Astrocyte (in vitro differentiated cells and primary cell): ENCODE results near the gene NAAA. TPM values are rescaled to one million over a fixed set of nuclear protein-coding genes. Genes with fewer than 3 reads are reported as not detected.
"Not testable (repeated sequence)": the region's sequence is repeated elsewhere in the genome, so short reads cannot be mapped to it uniquely, and the experiment has no call there.

Source experiments
- DNase-seq: peaks from one replicate; pipeline ENCODE4 v3.0.0-alpha.2; 2010; ENCODE audit warnings: low read depth
- FAIRE-seq: peaks from 2 replicates; lab custom pipeline; 2011; peaks lifted over from hg19 to GRCh38; lab: Jason Lieb, UNC
- H2AFZ ChIP-seq: 2 replicates; pipeline ENCODE4 v1.6.0; 2012; ENCODE audit warnings: low read depth, low read length, inconsistent platforms
- H3K27ac ChIP-seq: 2 replicates; pipeline ENCODE4 v1.5.1; 2011; ENCODE audit warnings: low read depth, low read length, inconsistent platforms
- H3K27me3 ChIP-seq: 2 replicates; pipeline ENCODE4 v1.6.0; 2011; ENCODE audit warnings: low read length, inconsistent platforms; ENCODE audit not compliant: insufficient read depth
- H3K36me3 ChIP-seq: 2 replicates; pipeline ENCODE4 v1.5.1; 2011; ENCODE audit warnings: low read length, inconsistent platforms; ENCODE audit not compliant: insufficient read depth
- H3K4me1 ChIP-seq: 2 replicates; pipeline ENCODE4 v1.5.1; 2011; ENCODE audit warnings: low read length, inconsistent platforms; ENCODE audit not compliant: insufficient read depth
- H3K4me2 ChIP-seq: 2 replicates; pipeline ENCODE4 v1.6.0; 2012; ENCODE audit warnings: low read length, inconsistent platforms
- H3K4me3 ChIP-seq: 2 replicates; pipeline ENCODE4 v1.5.1; 2011; ENCODE audit warnings: low read depth, mild to moderate bottlenecking, low read length, inconsistent platforms; ENCODE audit not compliant: insufficient read depth
- H3K79me2 ChIP-seq: 2 replicates; pipeline ENCODE4 v1.6.0; 2012; ENCODE audit warnings: mild to moderate bottlenecking, low read length, inconsistent platforms; ENCODE audit not compliant: insufficient read depth
- H3K9ac ChIP-seq: 2 replicates; pipeline ENCODE4 v1.6.0; 2012; ENCODE audit warnings: mild to moderate bottlenecking, low read length, inconsistent platforms
- H3K9me3 ChIP-seq: 2 replicates; pipeline ENCODE4 v1.5.1; 2012; ENCODE audit warnings: low read depth, mild to moderate bottlenecking, low read length, inconsistent platforms; ENCODE audit not compliant: insufficient read depth
- H4K20me1 ChIP-seq: 2 replicates; pipeline ENCODE4 v1.6.0; 2012; ENCODE audit warnings: low read length, inconsistent platforms; ENCODE audit not compliant: insufficient read depth
- H3K27ac Mint-ChIP-seq: one replicate; pipeline ENCODE4 v1.8.0; 2021; ENCODE audit warnings: mild to moderate bottlenecking, mixed read lengths; ENCODE audit not compliant: unreplicated experiment
- H3K27me3 Mint-ChIP-seq: one replicate; pipeline ENCODE4 v1.8.0; 2021; ENCODE audit warnings: low read depth, mixed read lengths; ENCODE audit not compliant: unreplicated experiment
- H3K36me3 Mint-ChIP-seq: one replicate; pipeline ENCODE4 v1.8.0; 2021; ENCODE audit warnings: low read depth, mixed read lengths; ENCODE audit not compliant: unreplicated experiment
- H3K4me1 Mint-ChIP-seq: one replicate; pipeline ENCODE4 v1.8.0; 2021; ENCODE audit warnings: low read depth, mixed read lengths; ENCODE audit not compliant: unreplicated experiment
- H3K4me3 Mint-ChIP-seq: one replicate; pipeline ENCODE4 v1.8.0; 2021; ENCODE audit warnings: mild to moderate bottlenecking, moderate library complexity, mixed read lengths; ENCODE audit not compliant: unreplicated experiment
- H3K9me3 Mint-ChIP-seq: one replicate; pipeline ENCODE4 v1.8.0; 2021; ENCODE audit warnings: mild to moderate bottlenecking, mixed read lengths; ENCODE audit not compliant: unreplicated experiment
- EZH2 ChIP-seq: IDR thresholded peaks from 2 replicates; pipeline ENCODE4 v1.6.1; 2012; ENCODE audit warnings: mild to moderate bottlenecking, low read length, inconsistent platforms; ENCODE audit not compliant: insufficient read depth
- total RNA-seq: library from RNA; stranded (reverse); gene quantifications from 2 replicates; pipeline ENCODE4 v1.2.1, GENCODE V29; 2021
- TF ChIP-seq, protein P1 (sequence below): IDR thresholded peaks from 2 replicates; pipeline ENCODE4 v1.5.1; 2011; ENCODE audit warnings: low read depth, mild to moderate bottlenecking, inconsistent platforms, low read length, moderate library complexity; ENCODE audit not compliant: insufficient read depth

NAAA gene
- total RNA-seq, 1 donor from 2014 or later = 13.5 TPM

DNA sequence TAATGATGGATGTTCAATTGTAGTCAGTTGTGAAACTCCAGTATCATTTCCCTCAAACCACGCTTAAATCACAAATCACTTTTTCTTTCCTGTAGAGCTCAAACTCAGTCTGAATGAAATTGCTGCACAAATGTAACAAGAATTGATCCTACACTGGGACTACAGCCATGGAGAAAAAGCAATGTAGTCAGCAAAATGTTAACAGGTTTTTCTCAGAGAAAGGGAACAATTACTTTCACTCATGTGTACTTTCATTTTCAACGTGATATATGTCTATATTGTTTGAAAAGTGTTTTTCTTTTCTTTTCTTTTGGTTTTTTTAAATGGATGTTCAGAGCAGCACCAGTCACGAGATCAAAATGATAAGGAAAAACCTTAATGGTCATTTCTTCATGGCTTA, 27.3 kb upstream of the NAAA start:
- peaks cover 8% of the 10 kb centered on the region for H3K9me3 Mint-ChIP-seq
- no peak overlapping the region for H3K27ac ChIP-seq
- H3K4me3 ChIP-seq = no peak overlapping the region
- no peak overlapping the region for H3K4me3 Mint-ChIP-seq
- H3K27me3 Mint-ChIP-seq = no peaks in the 10 kb centered on the region
- no peak for TF ChIP-seq EZH2
- TF ChIP-seq, protein P1, sequence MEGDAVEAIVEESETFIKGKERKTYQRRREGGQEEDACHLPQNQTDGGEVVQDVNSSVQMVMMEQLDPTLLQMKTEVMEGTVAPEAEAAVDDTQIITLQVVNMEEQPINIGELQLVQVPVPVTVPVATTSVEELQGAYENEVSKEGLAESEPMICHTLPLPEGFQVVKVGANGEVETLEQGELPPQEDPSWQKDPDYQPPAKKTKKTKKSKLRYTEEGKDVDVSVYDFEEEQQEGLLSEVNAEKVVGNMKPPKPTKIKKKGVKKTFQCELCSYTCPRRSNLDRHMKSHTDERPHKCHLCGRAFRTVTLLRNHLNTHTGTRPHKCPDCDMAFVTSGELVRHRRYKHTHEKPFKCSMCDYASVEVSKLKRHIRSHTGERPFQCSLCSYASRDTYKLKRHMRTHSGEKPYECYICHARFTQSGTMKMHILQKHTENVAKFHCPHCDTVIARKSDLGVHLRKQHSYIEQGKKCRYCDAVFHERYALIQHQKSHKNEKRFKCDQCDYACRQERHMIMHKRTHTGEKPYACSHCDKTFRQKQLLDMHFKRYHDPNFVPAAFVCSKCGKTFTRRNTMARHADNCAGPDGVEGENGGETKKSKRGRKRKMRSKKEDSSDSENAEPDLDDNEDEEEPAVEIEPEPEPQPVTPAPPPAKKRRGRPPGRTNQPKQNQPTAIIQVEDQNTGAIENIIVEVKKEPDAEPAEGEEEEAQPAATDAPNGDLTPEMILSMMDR = no peak
- no peak overlapping the region for H3K9ac ChIP-seq
- H3K27me3 ChIP-seq = no peaks in the 10 kb centered on the region
- no peak overlapping the region for H3K27ac Mint-ChIP-seq
- no peaks in the 10 kb centered on the region for H3K79me2 ChIP-seq
- H3K36me3 ChIP-seq = peaks cover 83% of the 10 kb centered on the region
- no peak overlapping the region for H3K4me2 ChIP-seq
- H3K36me3 Mint-ChIP-seq = peaks cover 50% of the 10 kb centered on the region
- no peaks in the 10 kb centered on the region for H3K4me1 Mint-ChIP-seq
- DNase-seq (no peak), FAIRE-seq (peak; percentile 13)
- H2AFZ ChIP-seq = no peak overlapping the region
- peaks cover 7% of the 10 kb centered on the region for H4K20me1 ChIP-seq
- no peaks in the 10 kb centered on the region for H3K9me3 ChIP-seq
- H3K4me1 ChIP-seq = no peaks in the 10 kb centered on the region

DNA sequence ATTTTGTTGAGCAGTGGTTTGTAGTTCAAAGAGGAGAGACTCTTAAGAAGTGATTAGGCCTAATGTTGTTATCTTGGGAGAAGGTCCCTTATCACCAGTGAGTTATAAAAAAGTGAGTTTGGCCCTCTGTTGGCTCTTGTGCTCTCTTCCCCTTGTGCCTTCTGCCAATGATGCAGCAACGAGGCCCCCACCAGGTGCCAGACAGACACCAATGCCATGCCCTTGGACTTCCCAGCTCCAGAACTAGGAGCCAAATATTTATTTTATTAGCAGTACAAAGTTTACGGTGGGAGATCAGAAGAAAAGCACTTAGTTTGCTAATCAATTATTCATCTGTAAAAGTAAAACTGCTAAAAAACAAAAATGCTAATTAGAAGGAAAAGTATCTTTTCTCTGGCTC, 22.7 kb upstream of the NAAA start:
- peaks cover 8% of the 10 kb centered on the region for H3K9me3 Mint-ChIP-seq
- Histone ChIP-seq H2AFZ (no peak overlapping the region), H3K36me3 (peaks cover 63% of the 10 kb centered on the region), H3K4me3 (no peak overlapping the region), H3K79me2 (no peaks in the 10 kb centered on the region), H3K4me2 (no peak overlapping the region), H3K27ac (no peak overlapping the region), H4K20me1 (peaks cover 7% of the 10 kb centered on the region), H3K9me3 (no peaks in the 10 kb centered on the region), H3K27me3 (no peaks in the 10 kb centered on the region), H3K4me1 (no peaks in the 10 kb centered on the region), H3K9ac (no peak overlapping the region)
- H3K36me3 Mint-ChIP-seq = peaks cover 63% of the 10 kb centered on the region
- no peak overlapping the region for H3K4me3 Mint-ChIP-seq
- no peaks in the 10 kb centered on the region for H3K27me3 Mint-ChIP-seq
- peaks cover under 1% of the 10 kb centered on the region for H3K4me1 Mint-ChIP-seq
- no peak for TF ChIP-seq EZH2
- TF ChIP-seq, protein P1 = no peak
- FAIRE-seq (no peak), DNase-seq (no peak)
- no peak overlapping the region for H3K27ac Mint-ChIP-seq

DNA sequence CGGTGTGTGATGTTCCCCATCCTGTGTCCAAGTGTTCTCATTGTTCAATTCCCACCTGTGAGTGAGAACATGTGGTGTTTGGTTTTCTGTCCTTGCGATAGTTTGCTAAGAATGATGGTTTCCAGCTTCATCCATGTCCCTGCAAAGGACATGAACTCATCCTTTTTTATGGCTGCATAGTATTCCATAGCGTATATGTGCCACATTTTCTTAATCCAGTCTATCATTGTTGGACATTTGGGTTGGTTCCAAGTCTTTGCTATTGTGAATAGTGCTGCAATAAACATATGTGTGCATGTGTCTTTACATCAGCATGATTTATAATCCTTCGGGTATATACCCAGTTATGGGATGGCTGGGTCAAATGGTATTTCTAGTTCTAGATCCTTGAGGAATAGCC, 21.3 kb upstream of the NAAA start:
- not testable (repeated sequence) for H3K4me3 Mint-ChIP-seq, H3K9ac ChIP-seq, H3K27me3 Mint-ChIP-seq, DNase-seq, H3K4me3 ChIP-seq, H3K9me3 Mint-ChIP-seq, H3K27ac Mint-ChIP-seq, H3K27ac ChIP-seq, H3K79me2 ChIP-seq, H3K4me2 ChIP-seq, H3K27me3 ChIP-seq, H3K9me3 ChIP-seq, H4K20me1 ChIP-seq, H3K4me1 Mint-ChIP-seq, FAIRE-seq, H2AFZ ChIP-seq, H3K4me1 ChIP-seq
- peaks cover 64% of the 10 kb centered on the region for H3K36me3 Mint-ChIP-seq
- H3K36me3 ChIP-seq = peaks cover 63% of the 10 kb centered on the region

DNA sequence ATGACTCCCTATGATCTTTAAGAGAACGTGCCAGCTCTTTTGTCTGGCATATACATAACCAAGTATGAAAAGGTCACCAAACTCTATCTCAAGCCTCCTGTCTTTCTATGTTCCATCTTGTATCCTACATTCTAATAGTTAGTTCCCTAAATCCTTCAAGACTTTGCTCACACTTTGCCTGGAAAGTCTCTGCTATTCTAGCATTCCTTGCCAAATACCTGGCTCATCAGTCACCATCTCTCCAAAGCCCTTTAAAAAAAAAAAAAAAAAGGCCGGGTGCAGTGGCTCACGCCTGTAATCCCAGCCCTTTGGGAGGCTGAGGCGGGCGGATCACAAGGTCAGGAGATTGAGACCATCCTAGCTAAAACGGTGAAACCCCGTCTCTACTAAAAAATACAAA, 17.7 kb upstream of the NAAA start:
- not testable (repeated sequence) for H3K79me2 ChIP-seq, H3K4me1 Mint-ChIP-seq, H3K4me3 ChIP-seq, H2AFZ ChIP-seq, H3K9me3 Mint-ChIP-seq, H3K27me3 ChIP-seq, H3K27me3 Mint-ChIP-seq, H3K27ac Mint-ChIP-seq, H4K20me1 ChIP-seq, FAIRE-seq, H3K27ac ChIP-seq, H3K4me2 ChIP-seq, H3K9me3 ChIP-seq, H3K4me1 ChIP-seq, H3K9ac ChIP-seq, H3K4me3 Mint-ChIP-seq
- H3K36me3 Mint-ChIP-seq = peaks cover 57% of the 10 kb centered on the region
- peak; percentile 14 for DNase-seq
- H3K36me3 ChIP-seq = peaks cover 56% of the 10 kb centered on the region

DNA sequence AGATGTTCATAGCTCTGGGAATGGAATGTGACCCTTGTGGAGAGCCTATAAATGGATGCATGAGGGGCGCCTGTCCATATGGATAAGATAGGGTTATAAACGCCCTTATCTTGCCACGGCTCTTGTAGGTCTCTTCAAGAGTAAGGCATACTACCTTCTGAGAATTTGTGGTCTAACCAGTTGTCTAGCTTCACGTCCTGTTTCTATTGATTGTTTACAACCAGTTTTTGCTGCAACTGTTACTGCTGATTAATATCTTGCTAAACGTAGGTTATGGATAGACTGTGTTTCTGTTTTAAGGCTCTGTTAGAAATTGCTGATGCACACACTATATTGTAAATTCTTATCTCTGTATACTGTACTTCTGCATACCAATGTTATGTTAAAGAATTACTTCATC, 14.0 kb upstream of the NAAA start:
- not testable (repeated sequence) for H3K27me3 Mint-ChIP-seq, H3K79me2 ChIP-seq, DNase-seq, H3K4me3 Mint-ChIP-seq, H4K20me1 ChIP-seq, H3K4me2 ChIP-seq, H3K9ac ChIP-seq, H3K27ac ChIP-seq, H3K4me3 ChIP-seq, H3K9me3 Mint-ChIP-seq, H3K4me1 ChIP-seq, FAIRE-seq, H3K9me3 ChIP-seq, H3K4me1 Mint-ChIP-seq, H3K27ac Mint-ChIP-seq, H2AFZ ChIP-seq, H3K27me3 ChIP-seq
- H3K36me3 ChIP-seq = peaks cover 57% of the 10 kb centered on the region
- peaks cover 35% of the 10 kb centered on the region for H3K36me3 Mint-ChIP-seq
